Gastrocnemius medialis (tissue), 4 donors: ENCODE results near the gene ZIC5.

ENCODE experiments used
- POLR2A ChIP-seq, 2 donors: fragments of 450-650 bp; IDR thresholded peaks; one replicate each; pipeline ENCODE4 v1.6.1; 2017; ENCODE audit warnings: antibody characterized with exemption in 2 of 2, mild to moderate bottlenecking in 2 of 2, moderate library complexity in 2 of 2
- TF ChIP-seq, protein P1 (sequence below), 5 experiments: fragments of 450-650 bp in 3 of 5; fragments of 200-600 bp in 2 of 5; sonication (generic) in 2 of 5; IDR thresholded peaks in 4 of 5; conservative IDR thresholded peaks in 1 of 5; 1 replicate in 4 of 5; 2 replicates in 1 of 5; pipeline ENCODE4 v1.5.1; 2016 to 2019; ENCODE audit warnings: antibody characterized with exemption in 5 of 5, mild to moderate bottlenecking in 3 of 5, moderate library complexity in 3 of 5

DNA sequence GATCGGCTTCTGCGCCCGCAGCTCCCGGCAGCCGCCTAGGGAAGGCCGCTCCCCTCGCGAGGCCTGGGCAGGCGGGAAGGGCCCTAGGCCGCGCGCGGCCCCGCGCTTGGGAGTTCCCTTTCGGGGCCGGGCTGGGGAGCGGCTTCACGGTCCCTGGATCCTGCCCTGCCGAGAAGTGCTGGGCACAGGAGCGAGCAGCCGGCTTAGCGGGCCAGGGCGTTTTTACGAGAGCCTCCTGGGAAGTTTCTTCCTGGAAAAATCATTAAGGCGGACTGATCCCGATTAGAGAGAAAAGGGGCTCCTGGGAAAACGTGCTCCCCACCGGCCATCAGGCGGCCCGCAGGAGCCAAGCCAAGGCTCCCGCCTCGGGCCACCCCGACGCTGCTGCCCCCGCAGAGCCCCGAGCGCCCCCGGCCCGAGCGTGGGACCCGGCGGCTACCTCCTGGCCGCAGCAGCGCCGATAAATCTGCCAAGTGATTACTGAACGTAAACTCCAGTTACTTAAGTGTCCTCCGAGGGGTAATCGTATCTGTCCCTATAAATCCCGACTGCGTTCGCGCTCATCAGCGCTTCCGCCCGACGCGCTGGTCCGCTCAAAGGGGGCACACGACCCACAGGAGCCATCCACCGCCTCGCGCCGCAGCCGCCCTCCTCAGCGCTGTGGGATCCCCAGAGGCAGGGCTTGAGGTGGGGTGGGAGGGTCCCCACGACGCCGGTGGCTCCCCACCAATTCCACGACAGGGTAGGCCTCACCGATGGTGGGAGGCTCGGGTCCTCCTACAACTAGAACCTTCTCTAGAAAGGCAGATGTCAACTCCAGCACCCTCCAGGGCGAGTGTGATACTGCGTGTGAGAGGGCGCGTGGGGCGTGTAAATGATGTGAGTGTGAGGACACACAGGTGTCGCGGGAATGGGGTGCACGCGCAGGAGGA lies 2.8 kb downstream of the ZIC5 start:
- no peak for TF ChIP-seq POLR2A (IDR thresholded peaks at IDR 0.05)
- TF ChIP-seq, protein P1, sequence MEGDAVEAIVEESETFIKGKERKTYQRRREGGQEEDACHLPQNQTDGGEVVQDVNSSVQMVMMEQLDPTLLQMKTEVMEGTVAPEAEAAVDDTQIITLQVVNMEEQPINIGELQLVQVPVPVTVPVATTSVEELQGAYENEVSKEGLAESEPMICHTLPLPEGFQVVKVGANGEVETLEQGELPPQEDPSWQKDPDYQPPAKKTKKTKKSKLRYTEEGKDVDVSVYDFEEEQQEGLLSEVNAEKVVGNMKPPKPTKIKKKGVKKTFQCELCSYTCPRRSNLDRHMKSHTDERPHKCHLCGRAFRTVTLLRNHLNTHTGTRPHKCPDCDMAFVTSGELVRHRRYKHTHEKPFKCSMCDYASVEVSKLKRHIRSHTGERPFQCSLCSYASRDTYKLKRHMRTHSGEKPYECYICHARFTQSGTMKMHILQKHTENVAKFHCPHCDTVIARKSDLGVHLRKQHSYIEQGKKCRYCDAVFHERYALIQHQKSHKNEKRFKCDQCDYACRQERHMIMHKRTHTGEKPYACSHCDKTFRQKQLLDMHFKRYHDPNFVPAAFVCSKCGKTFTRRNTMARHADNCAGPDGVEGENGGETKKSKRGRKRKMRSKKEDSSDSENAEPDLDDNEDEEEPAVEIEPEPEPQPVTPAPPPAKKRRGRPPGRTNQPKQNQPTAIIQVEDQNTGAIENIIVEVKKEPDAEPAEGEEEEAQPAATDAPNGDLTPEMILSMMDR (IDR thresholded peaks at IDR 0.05 in 4 of 5, conservative IDR thresholded peaks at IDR 0.05 in 1 of 5), result no peak
